Cardiac muscle cell (in vitro differentiated cells and primary cell): Measurements from ENCODE around the gene SNRNP40. TPM values are rescaled to one million over a fixed set of nuclear protein-coding genes. Genes with fewer than 3 reads are reported as not detected.
A peak's percentile ranks its signal among the peaks of the same experiment; 100 is the strongest.

Experiments
- DNase-seq, 2 donors: peaks; one replicate each; pipeline versions ENCODE4 v3.0.0 to v3.0.0-alpha.2; 2010 to 2017; ENCODE audit warnings: low read depth in 1 of 2, low spot score in 1 of 2
- H3K27ac ChIP-seq: fragments of 200-600 bp; sonication (generic); 2 replicates; pipeline ENCODE4 v1.5.1; 2016
- H3K27me3 ChIP-seq: fragments of 200-600 bp; sonication (generic); 2 replicates; pipeline ENCODE4 v1.6.0; 2016; ENCODE audit warnings: control low read depth
- H3K36me3 ChIP-seq: fragments of 200-600 bp; sonication (generic); 2 replicates; pipeline ENCODE4 v1.5.1; 2016; ENCODE audit warnings: control low read depth
- H3K4me1 ChIP-seq: fragments of 200-600 bp; sonication (generic); 2 replicates; pipeline ENCODE4 v1.8.1; 2017; ENCODE audit warnings: low read depth, mild to moderate bottlenecking, mixed run types
- H3K4me3 ChIP-seq: fragments of 200-600 bp; sonication (generic); 2 replicates; pipeline ENCODE4 v1.5.1; 2016; ENCODE audit warnings: mild to moderate bottlenecking
- H3K9me3 ChIP-seq: fragments of 200-600 bp; sonication (generic); 2 replicates; pipeline ENCODE4 v1.5.1; 2017; ENCODE audit warnings: low read depth, mild to moderate bottlenecking, control low read depth
- CTCF ChIP-seq: IDR thresholded peaks from 2 replicates; pipeline ENCODE4 v1.5.1; 2012; ENCODE audit warnings: low read depth, mild to moderate bottlenecking, low read length
- polyA plus RNA-seq: library from polyadenylated mRNA; unstranded; fragments of >200 nt; fragmentation: Nextera tagmentation; extraction: Ambion mirVana; gene quantifications from 2 replicates; pipeline ENCODE4 v1.2.1, GENCODE V29; 2016
- total RNA-seq: library from RNA; depleted of rRNA; stranded (reverse); fragments of >200 nt; gene quantifications from 2 replicates; pipeline ENCODE4 v1.2.3, GENCODE V29; 2016

The SNRNP40 gene
- total and polyA plus RNA-seq, 2 experiments from 2014 or later = 39.5 to 69.5 TPM

GRCh38 chr1:31238612-31238985 is 58.0 kb downstream of the SNRNP40 start:
- Histone ChIP-seq H3K9me3 (no peaks in the 10 kb centered on the region), H3K27me3 (peaks cover 57% of the 10 kb centered on the region), H3K36me3 (no peaks in the 10 kb centered on the region), H3K4me3 (peak overlapping the region; percentile 45), H3K4me1 (no peaks in the 10 kb centered on the region), H3K27ac (no peak overlapping the region)
- no peak for DNase-seq
- no peak for TF ChIP-seq CTCF

DNA sequence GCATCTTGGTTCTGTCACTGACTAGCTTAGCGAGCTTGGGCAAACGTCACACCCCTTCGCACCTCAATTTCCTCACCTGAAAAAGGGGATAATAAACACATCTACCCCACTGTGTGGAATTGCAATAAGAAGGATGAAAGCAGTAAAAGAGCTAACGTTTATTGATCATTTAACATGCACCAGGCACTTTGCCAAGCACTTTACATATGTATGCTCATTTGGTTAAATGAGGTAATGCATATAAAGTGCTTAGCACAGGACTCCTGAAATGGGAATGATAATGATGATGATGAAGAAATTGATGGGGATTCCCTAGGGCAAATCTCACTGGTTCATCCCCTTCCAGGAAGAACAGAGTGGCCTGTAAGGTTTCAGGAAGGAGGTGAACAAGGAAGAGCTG is 61.7 kb downstream of the SNRNP40 start:
- Histone ChIP-seq H3K4me3 (no peak overlapping the region), H3K27me3 (peaks cover 34% of the 10 kb centered on the region), H3K9me3 (no peaks in the 10 kb centered on the region), H3K4me1 (no peaks in the 10 kb centered on the region), H3K27ac (no peak overlapping the region), H3K36me3 (no peaks in the 10 kb centered on the region)
- DNase-seq = no peak
- TF ChIP-seq CTCF = no peak

- H3K36me3 ChIP-seq = no peaks in the 10 kb centered on the region
- H3K27ac ChIP-seq = no peak overlapping the region
- H3K4me3 ChIP-seq = no peak overlapping the region
- H3K4me1 ChIP-seq = no peaks in the 10 kb centered on the region
- H3K27me3 ChIP-seq = peaks cover 29% of the 10 kb centered on the region
- no peak for TF ChIP-seq CTCF
- H3K9me3 ChIP-seq = no peaks in the 10 kb centered on the region
- no peak for DNase-seq
These were observed 62.4 kb downstream of the SNRNP40 start for GRCh38 chr1:31234123-31234708.

GRCh38 chr1:31232689-31233088 is 63.9 kb downstream of the SNRNP40 start:
- Histone ChIP-seq H3K27ac (no peak overlapping the region), H3K4me3 (no peak overlapping the region), H3K9me3 (no peaks in the 10 kb centered on the region), H3K27me3 (peaks cover 14% of the 10 kb centered on the region), H3K4me1 (no peaks in the 10 kb centered on the region), H3K36me3 (no peaks in the 10 kb centered on the region)
- DNase-seq = no peak
- TF ChIP-seq CTCF = no peak

- no peaks in the 10 kb centered on the region for H3K9me3 ChIP-seq
- DNase-seq = no peak
- no peak overlapping the region for H3K27ac ChIP-seq
- TF ChIP-seq CTCF = no peak
- H3K27me3 ChIP-seq = peaks cover 11% of the 10 kb centered on the region
- H3K4me1 ChIP-seq = no peaks in the 10 kb centered on the region
- no peak overlapping the region for H3K4me3 ChIP-seq
- H3K36me3 ChIP-seq = no peaks in the 10 kb centered on the region
These were observed 64.8 kb downstream of the SNRNP40 start for GRCh38 chr1:31231802-31232201.
